ENCODE results near the gene SLC6A1. TPM values are rescaled to one million over a fixed set of nuclear protein-coding genes. Genes with fewer than 3 reads are reported as not detected.

SLC6A1 gene
- total RNA-seq, 1 experiment from 2014 or later: not detected

DNA sequence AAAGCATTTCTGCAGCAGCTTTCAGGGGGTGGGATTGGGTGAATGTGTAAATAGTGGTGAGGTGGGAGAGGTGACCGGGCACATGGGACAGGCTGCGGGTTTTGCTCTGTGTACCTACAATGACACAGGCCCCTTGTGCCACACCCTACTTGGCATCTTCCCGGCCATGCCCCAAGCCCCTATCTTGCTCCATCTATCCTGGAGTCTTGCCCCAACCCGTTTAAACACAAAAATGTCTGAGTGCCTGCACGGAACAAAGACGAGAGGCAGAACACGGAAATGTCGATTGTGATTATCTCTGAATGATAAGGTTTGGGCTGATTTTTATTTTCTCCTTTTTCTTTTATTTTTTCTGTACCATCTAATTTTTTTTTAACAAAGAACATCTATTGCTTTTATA is 46.0 kb upstream of the SLC6A1 start:
- no peak overlapping the region for H3K4me3 Mint-ChIP-seq
- H2BK12ac ChIP-seq (ENCODE audit: insufficient read length, low read depth, low read length): no peak overlapping the region
- H3K4me1 Mint-ChIP-seq: peaks cover 4 to 6% of the 10 kb centered on the region in 2 experiments; a peak in 2 of 4 replicates
- no peak overlapping the region for H3K4ac ChIP-seq (ENCODE audit: low read depth, low read length)
- no peak overlapping the region for H4K5ac ChIP-seq (ENCODE audit: insufficient read length, low read depth, low read length)
- H3K36me3 Mint-ChIP-seq (ENCODE audit: insufficient read depth in 1 of 3, low read depth in 3 of 3): peaks cover 2 to 6% (median 3%) of the 10 kb centered on the region in 3 experiments; a peak in 3 of 7 replicates
- DNase-seq: no peak
- no peaks in the 10 kb centered on the region for H3K9me3 ChIP-seq (ENCODE audit: control insufficient read depth, low read depth, low read length)
- no CpG with 5 or more reads among the region's 8 CpGs for WGBS (ENCODE audit: extremely low coverage, insufficient read length, low lambda C conversion rate)
- no peak overlapping the region for H3K4me2 ChIP-seq (ENCODE audit: insufficient read depth, insufficient read length, low read length)
- TF ChIP-seq, protein P1, sequence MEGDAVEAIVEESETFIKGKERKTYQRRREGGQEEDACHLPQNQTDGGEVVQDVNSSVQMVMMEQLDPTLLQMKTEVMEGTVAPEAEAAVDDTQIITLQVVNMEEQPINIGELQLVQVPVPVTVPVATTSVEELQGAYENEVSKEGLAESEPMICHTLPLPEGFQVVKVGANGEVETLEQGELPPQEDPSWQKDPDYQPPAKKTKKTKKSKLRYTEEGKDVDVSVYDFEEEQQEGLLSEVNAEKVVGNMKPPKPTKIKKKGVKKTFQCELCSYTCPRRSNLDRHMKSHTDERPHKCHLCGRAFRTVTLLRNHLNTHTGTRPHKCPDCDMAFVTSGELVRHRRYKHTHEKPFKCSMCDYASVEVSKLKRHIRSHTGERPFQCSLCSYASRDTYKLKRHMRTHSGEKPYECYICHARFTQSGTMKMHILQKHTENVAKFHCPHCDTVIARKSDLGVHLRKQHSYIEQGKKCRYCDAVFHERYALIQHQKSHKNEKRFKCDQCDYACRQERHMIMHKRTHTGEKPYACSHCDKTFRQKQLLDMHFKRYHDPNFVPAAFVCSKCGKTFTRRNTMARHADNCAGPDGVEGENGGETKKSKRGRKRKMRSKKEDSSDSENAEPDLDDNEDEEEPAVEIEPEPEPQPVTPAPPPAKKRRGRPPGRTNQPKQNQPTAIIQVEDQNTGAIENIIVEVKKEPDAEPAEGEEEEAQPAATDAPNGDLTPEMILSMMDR (conservative IDR thresholded peaks at IDR 0.05): no peak
- H2BK120ac ChIP-seq (ENCODE audit: low read depth, low read length, poor library complexity, severe bottlenecking): no peak overlapping the region
- H3K23ac ChIP-seq (ENCODE audit: insufficient read length, low read depth, low read length): no peak overlapping the region
- H3K56ac ChIP-seq (ENCODE audit: insufficient read length, low read depth, low read length): no peak overlapping the region
- H3K27me3 ChIP-seq (ENCODE audit: insufficient read depth, low read length): no peaks in the 10 kb centered on the region
- H2BK15ac ChIP-seq (ENCODE audit: low read depth, low read length): no peak overlapping the region
- no peaks in the 10 kb centered on the region for H3K79me2 ChIP-seq (ENCODE audit: insufficient read depth, low read length)
- H2AK5ac ChIP-seq (ENCODE audit: insufficient read length, low read length): no peak overlapping the region
- no peak overlapping the region for H4K91ac ChIP-seq (ENCODE audit: insufficient read length, low read depth, low read length)
- H3K4me1 ChIP-seq (ENCODE audit: insufficient read depth, low read length): no peaks in the 10 kb centered on the region
- H2AFZ ChIP-seq (ENCODE audit: low read length): no peak overlapping the region
- peaks cover 12 to 13% of the 10 kb centered on the region in 2 experiments for H3K9me3 Mint-ChIP-seq
- no peak overlapping the region for H2BK20ac ChIP-seq (ENCODE audit: low read depth, low read length, poor library complexity, severe bottlenecking)
- no peaks in the 10 kb centered on the region for H3K23me2 ChIP-seq (ENCODE audit: insufficient read length, low read depth, low read length, poor library complexity, severe bottlenecking)
- H4K20me1 ChIP-seq (ENCODE audit: control insufficient read depth, insufficient read depth, insufficient read length): no peaks in the 10 kb centered on the region
- peaks cover 17% of the 10 kb centered on the region for H3K27me3 Mint-ChIP-seq (ENCODE audit: low read depth)
- H3T11ph ChIP-seq (ENCODE audit: low read length): no peak overlapping the region
- H3K27ac ChIP-seq (ENCODE audit: insufficient read length, low read depth, low read length): no peak overlapping the region
- H3K14ac ChIP-seq (ENCODE audit: insufficient read depth, low read length): no peak overlapping the region
- H3K9ac ChIP-seq (ENCODE audit: extremely low read depth, insufficient read length, low read length): no peak overlapping the region
- no peaks in the 10 kb centered on the region for H3K79me1 ChIP-seq (ENCODE audit: insufficient read depth, low read depth, low read length, poor library complexity, severe bottlenecking)
- H4K8ac ChIP-seq (replicated peaks; ENCODE audit: insufficient read length, low read depth, low read length): no peak overlapping the region
- no peak overlapping the region for H2BK5ac ChIP-seq (ENCODE audit: insufficient read length, low read length)
- H3K27ac Mint-ChIP-seq: no peak overlapping the region
- no peak overlapping the region for H3K18ac ChIP-seq (ENCODE audit: insufficient read length, low read depth, low read length)
